B cell (primary cell): Measurements from ENCODE around the gene VSIG2. TPM values are rescaled to one million over a fixed set of nuclear protein-coding genes. Genes with fewer than 3 reads are reported as not detected.

Source experiments
- ATAC-seq: fragments of 200-7000 bp; cut with Tn5 transposase; one replicate; pipeline ENCODE4 v1.10.0; 2021; ENCODE audit warnings: low read depth, mild to moderate bottlenecking, moderate number of reproducible peaks, moderate library complexity
- CTCF ChIA-PET: fragments of 350-600 bp; sonication (Branson Sonifier 250); formaldehyde crosslinking; loops from one replicate; lab custom pipeline; 2021; ENCODE audit warnings: antibody characterized with exemption, inconsistent platforms; lab: Charles Lee
- POLR2A ChIA-PET: fragments of 350-600 bp; sonication (Branson Sonifier 250); formaldehyde crosslinking; loops from one replicate; lab custom pipeline; 2021; ENCODE audit warnings: antibody characterized with exemption; lab: Charles Lee
- DNase-seq: peaks from one replicate; pipeline ENCODE4 v3.0.0; 2013
- H2AFZ ChIP-seq: 2 replicates; pipeline ENCODE4 v1.6.1; 2012; ENCODE audit warnings: mild to moderate bottlenecking, low read depth, low read length; ENCODE audit not compliant: insufficient read depth, poor library complexity, severe bottlenecking
- H3K27ac ChIP-seq, 2 donors: 1 replicate in 1 of 2; 2 replicates in 1 of 2; pipeline ENCODE4 v1.5.1; 2012 to 2013; ENCODE audit warnings: low read length in 2 of 2, mild to moderate bottlenecking in 2 of 2, moderate library complexity in 1 of 2
- H3K27me3 ChIP-seq, 4 experiments: fragments of 200-600 bp in 1 of 4; sonication (generic) in 1 of 4; replicated peaks in 1 of 4; 1 replicate in 2 of 4; 2 replicates in 2 of 4; pipeline versions ENCODE4 v1.6.1 to v1.7.0; 2013 to 2016; ENCODE audit warnings: low read length in 3 of 4, mild to moderate bottlenecking in 2 of 4, mixed read lengths in 1 of 4, moderate library complexity in 1 of 4; ENCODE audit not compliant: insufficient read depth in 4 of 4, control insufficient read depth in 3 of 4; ENCODE audit errors: control extremely low read depth in 1 of 4
- H3K36me3 ChIP-seq, 2 experiments: replicated peaks in 1 of 2; 1 replicate in 1 of 2; 2 replicates in 1 of 2; pipeline versions ENCODE4 v1.6.1 to v1.7.1; 2013; ENCODE audit warnings: low read length in 1 of 2; ENCODE audit not compliant: insufficient read depth in 2 of 2, control insufficient read depth in 1 of 2; ENCODE audit errors: control extremely low read depth in 1 of 2, extremely low read depth in 1 of 2
- H3K4me1 ChIP-seq, 2 donors: fragments of 200-600 bp in 1 of 2; sonication (generic) in 1 of 2; 1 replicate in 1 of 2; 2 replicates in 1 of 2; pipeline versions ENCODE4 v1.5.1 to v1.6.1; 2013 to 2017; ENCODE audit warnings: low read length in 2 of 2; ENCODE audit not compliant: control insufficient read depth in 2 of 2, insufficient read depth in 2 of 2
- H3K4me2 ChIP-seq: replicated peaks from 2 replicates; pipeline ENCODE3; 2012; ENCODE audit warnings: mild to moderate bottlenecking, low read depth, low read length; ENCODE audit not compliant: poor library complexity, severe bottlenecking
- H3K4me3 ChIP-seq, 5 experiments: fragments of 200-600 bp in 1 of 5; sonication (generic) in 1 of 5; 1 replicate in 3 of 5; 2 replicates in 2 of 5; pipeline versions ENCODE4 v1.5.1 to v1.7.0; 2011 to 2016; ENCODE audit warnings: low read length in 4 of 5, mild to moderate bottlenecking in 4 of 5, low read depth in 2 of 5, control low read depth in 1 of 5, moderate library complexity in 1 of 5; ENCODE audit not compliant: insufficient read depth in 1 of 5; ENCODE audit errors: control extremely low read depth in 1 of 5, extremely low read depth in 1 of 5
- H3K79me2 ChIP-seq: fragments of 200-600 bp; sonication (generic); one replicate; pipeline ENCODE4 v1.6.0; 2016; ENCODE audit warnings: low read length; ENCODE audit not compliant: control insufficient read depth, insufficient read depth
- H3K9ac ChIP-seq: fragments of 200-600 bp; sonication (generic); 2 replicates; pipeline ENCODE4 v1.6.1; 2017; ENCODE audit warnings: mild to moderate bottlenecking, low read length, moderate library complexity
- H3K9me3 ChIP-seq, 3 donors: one replicate each; pipeline versions ENCODE4 v1.6.1 to v1.7.1; 2013; ENCODE audit warnings: low read length in 2 of 3; ENCODE audit not compliant: control insufficient read depth in 2 of 3, insufficient read depth in 1 of 3; ENCODE audit errors: control extremely low read depth in 1 of 3
- H4K20me1 ChIP-seq: 2 replicates; pipeline ENCODE4 v1.6.0; 2012; ENCODE audit warnings: mild to moderate bottlenecking, low read length; ENCODE audit not compliant: insufficient read depth, control insufficient read depth, poor library complexity, severe bottlenecking
- H3K27ac Mint-ChIP-seq: one replicate; pipeline ENCODE4 v1.8.0; 2021; ENCODE audit warnings: mixed read lengths
- H3K27me3 Mint-ChIP-seq: one replicate; pipeline ENCODE4 v1.8.0; 2021; ENCODE audit warnings: mixed read lengths
- H3K4me1 Mint-ChIP-seq: one replicate; pipeline ENCODE4 v1.8.0; 2021; ENCODE audit warnings: mixed read lengths
- H3K4me3 Mint-ChIP-seq: one replicate; pipeline ENCODE4 v1.8.0; 2021; ENCODE audit warnings: mixed read lengths
- H3K9me3 Mint-ChIP-seq: one replicate; pipeline ENCODE4 v1.8.0; 2022; ENCODE audit warnings: mixed read lengths; ENCODE audit not compliant: insufficient read depth
- CTCF ChIP-seq: fragments of 200-600 bp; IDR thresholded peaks from one replicate; pipeline ENCODE4 v1.8.0; 2022; ENCODE audit warnings: antibody characterized with exemption, mild to moderate bottlenecking
- EZH2 ChIP-seq: IDR thresholded peaks from 2 replicates; pipeline ENCODE4 v1.6.1; 2012; ENCODE audit warnings: borderline replicate concordance, low read depth, mild to moderate bottlenecking, moderate library complexity, low read length; ENCODE audit not compliant: insufficient read depth, poor library complexity, severe bottlenecking
- WGBS: methylation state at CpG from one replicate; pipeline ENCODE4 v1.1.5; 2013; ENCODE audit warnings: missing lambda C conversion rate; ENCODE audit not compliant: insufficient coverage; 5-methylcytosine and 5-hydroxymethylcytosine counted together
- intact Hi-C: fragments of 100-400 bp; cut with micrococcal nuclease; formaldehyde crosslinking; loops from one replicate; pipeline ENCODE4 v1.10.0; 2022
- polyA plus RNA-seq: library from polyadenylated mRNA; depleted of rRNA; stranded (reverse); fragments of >200 nt; gene quantifications from 2 replicates; pipeline ENCODE4 v1.2.3, GENCODE V29; 2012
- total RNA-seq, 2 donors: library from RNA; stranded (reverse); fragments of 120-200 nt in 1 of 2; gene quantifications; 1 replicate in 1 of 2; 2 replicates in 1 of 2; pipeline versions ENCODE4 v1.2.3 to v1.2.4, GENCODE V29; 2013 to 2022

Gene VSIG2
- total and polyA plus RNA-seq, 2 donors (not counting 1 experiment from before 2014, with no cell fraction given) = not detected

DNA sequence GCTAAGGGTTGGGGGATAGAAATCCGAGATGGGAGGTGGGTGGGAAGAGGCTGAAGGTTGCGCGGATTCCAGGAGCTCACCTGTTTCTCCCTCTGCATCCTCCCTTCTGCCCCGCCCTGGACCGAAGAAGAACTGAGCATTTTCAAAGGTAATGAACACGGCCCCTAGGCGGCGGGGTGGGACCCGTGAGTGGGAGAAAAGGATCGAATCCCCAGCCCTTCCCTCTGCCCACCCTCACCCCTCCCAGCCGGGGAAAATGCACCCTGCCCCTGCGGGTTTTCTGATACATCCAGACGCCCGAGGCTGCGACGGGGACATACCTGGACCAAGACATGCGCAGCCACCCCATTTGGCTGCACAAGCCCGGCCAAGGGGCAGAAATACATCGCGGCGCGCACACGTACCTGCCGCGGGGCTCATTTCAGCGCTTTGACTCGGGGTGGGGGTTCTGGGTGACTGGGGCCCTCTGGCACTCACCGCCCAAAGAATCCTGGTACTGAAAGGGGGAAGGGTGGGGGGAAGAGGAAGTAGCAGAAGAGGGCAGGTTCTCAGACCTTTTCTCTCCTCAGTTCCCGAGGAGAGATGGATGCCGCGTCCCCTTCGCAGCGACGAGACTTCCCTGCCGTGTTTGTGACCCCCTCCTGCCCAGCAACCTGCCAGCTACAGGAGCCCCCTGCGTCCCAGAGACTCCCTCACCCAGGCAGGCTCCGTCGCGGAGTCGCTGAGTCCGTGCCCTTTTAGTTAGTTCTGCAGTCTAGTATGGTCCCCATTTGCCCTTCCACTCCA is 6.0 kb downstream of the VSIG2 start:
- H4K20me1 ChIP-seq = no peaks in the 10 kb centered on the region
- H3K27ac Mint-ChIP-seq = peak overlapping the region; percentile 97
- TF ChIP-seq EZH2 (no peak), CTCF (no peak)
- peaks cover 24 to 42% of the 10 kb centered on the region in 2 donors for H3K4me1 ChIP-seq
- peak overlapping the region; percentile 97 for H3K4me2 ChIP-seq
- H3K4me3 ChIP-seq = peak overlapping the region; percentile 62 to 97 (median 83)
- H3K9me3 ChIP-seq = no peaks in the 10 kb centered on the region
- H3K27me3 Mint-ChIP-seq = no peaks in the 10 kb centered on the region
- peak overlapping the region; percentile 99 for H3K4me3 Mint-ChIP-seq
- H3K79me2 ChIP-seq = peaks cover 5% of the 10 kb centered on the region
- no peaks in the 10 kb centered on the region for H3K36me3 ChIP-seq
- intact Hi-C loops = loop anchor here (1.0 to 5.0 kb wide), 6 partner anchors 17 to 1005 kb away; partner anchors contain the start of genes CCDC15, MSANTD2, SIAE and SPA17
- ATAC-seq (peak; percentile 38), DNase-seq (no peak)
- CTCF ChIA-PET = interaction anchor here (0.8 to 9.8 kb wide), 20 partner anchors 10 to 130 kb away, joined by 3 to 153 read pairs (median 5); partner anchors contain the start of genes ESAM, SIAE, SPA17 and TBRG1
- peak overlapping the region; percentile 79 for H3K9ac ChIP-seq
- H3K9me3 Mint-ChIP-seq = no peaks in the 10 kb centered on the region
- peak overlapping the region; percentile 93 for H2AFZ ChIP-seq
- WGBS = under 1% methylated on average over 34 of the region's 41 CpGs
- POLR2A ChIA-PET = interaction anchor here (0.7 to 2.1 kb wide), 6 partner anchors 12 to 72 kb away, joined by 4 to 9 read pairs (median 6); partner anchors contain the start of genes ESAM, MSANTD2, SIAE and SPA17
- peaks cover 0 to 10% (median 0%) of the 10 kb centered on the region in 4 experiments for H3K27me3 ChIP-seq
- H3K4me1 Mint-ChIP-seq = peaks cover 35% of the 10 kb centered on the region
- H3K27ac ChIP-seq = peak overlapping the region; percentile 43 to 59
